Mesendoderm (in vitro differentiated cells): ENCODE data around the gene PER2.

Experiments
- DNase-seq: peaks from one replicate; pipeline ENCODE4 v3.0.0; 2013
- H2AK5ac ChIP-seq: 2 replicates; pipeline ENCODE4 v1.6.1; 2013; ENCODE audit warnings: low read length, inconsistent platforms
- H2BK120ac ChIP-seq: 2 replicates; pipeline ENCODE4 v1.6.1; 2013; ENCODE audit warnings: low read depth, mild to moderate bottlenecking, low read length, moderate library complexity, mixed read lengths
- H2BK15ac ChIP-seq: replicated peaks from 2 replicates; pipeline ENCODE4 v1.6.1; 2013; ENCODE audit warnings: low read depth, mild to moderate bottlenecking, moderate library complexity
- H2BK5ac ChIP-seq: 2 replicates; pipeline ENCODE4 v1.6.1; 2013; ENCODE audit warnings: low read length, inconsistent platforms
- H3K18ac ChIP-seq: 2 replicates; pipeline ENCODE4 v1.6.1; 2013; ENCODE audit warnings: mild to moderate bottlenecking, low read length, mixed read lengths
- H3K23ac ChIP-seq: one replicate; pipeline ENCODE4 v1.6.1; 2013; ENCODE audit warnings: low read length
- H3K27ac ChIP-seq: 2 replicates; pipeline ENCODE4 v1.5.1; 2013; ENCODE audit warnings: low read depth, mild to moderate bottlenecking, inconsistent platforms, low read length, moderate library complexity
- H3K27me3 ChIP-seq: 2 replicates; pipeline ENCODE4 v1.6.1; 2013; ENCODE audit warnings: low read length, control low read depth, mild to moderate bottlenecking, inconsistent platforms; ENCODE audit not compliant: insufficient read depth, poor library complexity
- H3K36me3 ChIP-seq: 2 replicates; pipeline ENCODE4 v1.6.1; 2013; ENCODE audit warnings: low read length, inconsistent platforms; ENCODE audit not compliant: control insufficient read depth, insufficient read depth
- H3K4ac ChIP-seq: one replicate; pipeline ENCODE4 v1.6.1; 2013; ENCODE audit warnings: low read depth, mild to moderate bottlenecking, low read length, moderate library complexity
- H3K4me1 ChIP-seq: 2 replicates; pipeline ENCODE4 v1.6.1; 2013; ENCODE audit warnings: low read depth, low read length, inconsistent platforms; ENCODE audit not compliant: control insufficient read depth
- H3K4me2 ChIP-seq: 2 replicates; pipeline ENCODE4 v1.6.1; 2013; ENCODE audit warnings: low read length
- H3K4me3 ChIP-seq: 2 replicates; pipeline ENCODE4 v1.5.1; 2013; ENCODE audit warnings: mild to moderate bottlenecking, low read length
- H3K56ac ChIP-seq: one replicate; pipeline ENCODE4 v1.6.1; 2013; ENCODE audit warnings: low read length
- H3K79me1 ChIP-seq: 2 replicates; pipeline ENCODE4 v1.6.1; 2013; ENCODE audit warnings: low read length, inconsistent platforms
- H3K79me2 ChIP-seq: 2 replicates; pipeline ENCODE4 v1.6.1; 2013; ENCODE audit warnings: mild to moderate bottlenecking, low read length; ENCODE audit not compliant: control insufficient read depth, insufficient read depth
- H3K9ac ChIP-seq: 2 replicates; pipeline ENCODE4 v1.6.1; 2013; ENCODE audit warnings: low read length, inconsistent platforms
- H4K5ac ChIP-seq: one replicate; pipeline ENCODE4 v1.6.1; 2013; ENCODE audit warnings: low read length
- H4K8ac ChIP-seq: one replicate; pipeline ENCODE4 v1.6.1; 2013; ENCODE audit warnings: low read depth, mild to moderate bottlenecking, control low read depth, low read length, moderate library complexity
- WGBS: extraction: QIAGEN DNeasy Blood & Tissue Kit; methylation state at CpG from one replicate; pipeline ENCODE4 v1.1.7; 2013; ENCODE audit warnings: low lambda C conversion rate, missing lambda C conversion rate; ENCODE audit not compliant: insufficient coverage; ENCODE audit errors: extremely low coverage; 5-methylcytosine and 5-hydroxymethylcytosine counted together

The PER2 gene

DNA sequence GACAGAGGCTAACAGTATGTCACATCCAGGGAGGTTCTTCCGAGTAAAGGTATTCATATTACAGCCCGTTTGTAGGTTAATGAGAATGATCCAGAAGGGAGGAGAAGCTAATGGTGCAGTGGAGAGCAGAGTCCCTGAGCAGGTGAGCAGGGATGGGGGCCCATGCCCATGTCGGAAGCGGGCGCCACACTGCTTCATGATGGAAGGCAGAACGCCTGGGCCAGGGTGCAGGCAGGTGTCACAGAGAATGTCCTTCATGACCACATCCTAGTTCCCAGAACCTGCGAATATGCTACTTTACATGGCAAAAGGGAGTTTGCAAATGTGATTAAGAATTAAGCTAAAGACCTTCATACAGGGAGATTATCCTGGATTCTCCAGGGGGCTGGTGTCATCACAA, 52.6 kb downstream of the PER2 start:
- Histone ChIP-seq H2BK15ac (no peak overlapping the region), H3K4ac (no peak overlapping the region), H3K9ac (no peak overlapping the region), H4K5ac (no peak overlapping the region), H3K79me2 (no peaks in the 10 kb centered on the region), H3K36me3 (no peaks in the 10 kb centered on the region), H2AK5ac (no peak overlapping the region), H4K8ac (no peak overlapping the region), H3K4me2 (no peak overlapping the region), H3K27ac (no peak overlapping the region), H3K27me3 (peaks cover 7% of the 10 kb centered on the region), H3K4me1 (no peaks in the 10 kb centered on the region), H3K56ac (no peak overlapping the region), H2BK120ac (no peak overlapping the region), H3K4me3 (no peak overlapping the region), H3K23ac (no peak overlapping the region), H2BK5ac (no peak overlapping the region), H3K18ac (no peak overlapping the region), H3K79me1 (no peaks in the 10 kb centered on the region)
- WGBS, result no CpG with 5 or more reads among the region's 7 CpGs
- DNase-seq, result no peak

GRCh38 chr2:238235331-238235732, 53.1 kb downstream of the PER2 start:
- Histone ChIP-seq H3K79me1 (no peaks in the 10 kb centered on the region), H3K36me3 (no peaks in the 10 kb centered on the region), H3K4me1 (no peaks in the 10 kb centered on the region), H3K18ac (no peak overlapping the region), H3K4me3 (no peak overlapping the region), H3K79me2 (no peaks in the 10 kb centered on the region), H2BK5ac (no peak overlapping the region), H4K8ac (no peak overlapping the region), H3K56ac (no peak overlapping the region), H3K4me2 (no peak overlapping the region), H3K4ac (no peak overlapping the region), H3K27ac (no peak overlapping the region), H4K5ac (no peak overlapping the region), H3K27me3 (peaks cover 11% of the 10 kb centered on the region), H2BK15ac (no peak overlapping the region), H2AK5ac (no peak overlapping the region), H3K9ac (no peak overlapping the region), H2BK120ac (no peak overlapping the region), H3K23ac (no peak overlapping the region)
- WGBS, result no CpG with 5 or more reads among the region's 11 CpGs
- DNase-seq, result no peak

DNA sequence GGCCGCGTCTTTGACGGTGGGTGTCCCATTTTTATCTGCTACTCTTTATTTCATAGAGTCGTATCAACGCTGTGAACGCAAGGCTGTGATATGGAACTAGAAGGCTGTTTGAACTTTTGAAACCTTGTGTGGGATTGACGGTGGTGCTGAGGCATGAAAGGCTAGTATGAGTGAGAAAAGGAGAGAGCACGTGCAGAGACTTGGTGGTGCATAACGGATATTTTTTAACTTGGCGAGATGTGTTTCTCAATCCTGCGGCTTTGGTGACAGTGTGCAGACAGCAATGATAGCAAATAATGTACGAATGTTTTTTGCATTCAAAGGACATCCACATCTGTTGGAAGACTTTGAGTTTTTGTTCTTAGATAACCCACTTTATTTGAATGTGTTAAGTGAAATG, 54.8 kb downstream of the PER2 start:
- no peak for DNase-seq
- Histone ChIP-seq H4K8ac (no peak overlapping the region), H3K27me3 (peaks cover 7% of the 10 kb centered on the region), H2BK5ac (no peak overlapping the region), H3K79me1 (no peaks in the 10 kb centered on the region), H3K4ac (no peak overlapping the region), H3K9ac (no peak overlapping the region), H3K23ac (no peak overlapping the region), H4K5ac (no peak overlapping the region), H3K18ac (no peak overlapping the region), H3K56ac (no peak overlapping the region), H2BK15ac (no peak overlapping the region), H3K4me3 (no peak overlapping the region), H2BK120ac (no peak overlapping the region), H3K4me2 (no peak overlapping the region), H3K79me2 (no peaks in the 10 kb centered on the region), H3K4me1 (no peaks in the 10 kb centered on the region), H2AK5ac (no peak overlapping the region), H3K36me3 (no peaks in the 10 kb centered on the region), H3K27ac (no peak overlapping the region)
- WGBS, result no CpG with 5 or more reads among the region's 12 CpGs

GRCh38 chr2:238231809-238232208, 56.6 kb downstream of the PER2 start:
- Histone ChIP-seq H4K5ac (no peak overlapping the region), H2AK5ac (no peak overlapping the region), H2BK15ac (no peak overlapping the region), H3K4ac (no peak overlapping the region), H3K36me3 (no peaks in the 10 kb centered on the region), H3K27me3 (peaks cover 5% of the 10 kb centered on the region), H3K9ac (no peak overlapping the region), H2BK5ac (no peak overlapping the region), H2BK120ac (no peak overlapping the region), H3K4me3 (no peak overlapping the region), H3K18ac (no peak overlapping the region), H3K79me2 (no peaks in the 10 kb centered on the region), H3K56ac (no peak overlapping the region), H3K4me2 (no peak overlapping the region), H3K23ac (no peak overlapping the region), H3K79me1 (no peaks in the 10 kb centered on the region), H3K4me1 (no peaks in the 10 kb centered on the region), H4K8ac (no peak overlapping the region), H3K27ac (no peak overlapping the region)
- DNase-seq, result no peak
- no CpG with 5 or more reads among the region's 21 CpGs for WGBS

DNA sequence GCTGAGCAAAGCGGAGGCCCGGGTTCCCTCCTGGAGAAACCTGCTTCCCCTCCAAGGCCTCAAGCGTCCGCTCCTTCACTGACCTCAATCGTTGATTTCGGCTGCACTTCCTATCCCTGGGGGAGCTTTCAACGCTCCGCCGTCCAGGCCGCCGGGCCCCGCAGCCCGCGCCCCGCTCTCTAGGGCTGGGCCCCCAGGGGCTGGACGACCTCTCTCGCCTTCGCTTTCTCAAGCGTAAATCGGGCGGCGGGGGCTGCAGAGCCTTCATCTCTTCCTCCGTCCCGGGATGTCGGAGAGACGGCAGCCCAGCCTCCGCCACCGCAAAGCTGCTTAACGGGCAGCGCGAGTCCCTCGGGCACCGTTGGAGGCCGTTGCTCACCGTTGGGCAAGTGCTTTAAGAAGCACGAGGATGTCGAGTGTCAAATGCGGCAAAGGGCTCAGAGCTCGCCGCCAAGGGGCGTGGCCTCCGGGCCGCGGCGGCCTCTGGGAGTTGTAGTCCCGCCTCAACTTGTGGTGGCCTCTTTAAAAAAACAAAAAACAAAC, 57.1 kb downstream of the PER2 start:
- Histone ChIP-seq H3K56ac (peak overlapping the region; percentile 45), H2BK5ac (no peak overlapping the region), H2AK5ac (no peak overlapping the region), H3K79me1 (no peaks in the 10 kb centered on the region), H3K9ac (peak overlapping the region; percentile 33), H3K23ac (no peak overlapping the region), H3K18ac (no peak overlapping the region), H3K79me2 (no peaks in the 10 kb centered on the region), H3K27me3 (peaks cover 4% of the 10 kb centered on the region), H3K4me3 (peak overlapping the region; percentile 56), H4K8ac (peak overlapping the region; percentile 7), H2BK120ac (no peak overlapping the region), H2BK15ac (no peak overlapping the region), H3K27ac (no peak overlapping the region), H3K4me2 (peak overlapping the region; percentile 85), H4K5ac (no peak overlapping the region), H3K4me1 (no peaks in the 10 kb centered on the region), H3K4ac (no peak overlapping the region), H3K36me3 (no peaks in the 10 kb centered on the region)
- DNase-seq, result peak; percentile 83
- WGBS, result no CpG with 5 or more reads among the region's 46 CpGs

- Histone ChIP-seq H3K4ac (no peak overlapping the region), H2BK5ac (no peak overlapping the region), H2AK5ac (no peak overlapping the region), H3K27ac (no peak overlapping the region), H2BK120ac (no peak overlapping the region), H2BK15ac (no peak overlapping the region), H3K18ac (no peak overlapping the region), H3K27me3 (peaks cover 4% of the 10 kb centered on the region), H3K4me3 (no peak overlapping the region), H3K79me1 (no peaks in the 10 kb centered on the region), H4K8ac (no peak overlapping the region), H3K9ac (no peak overlapping the region), H3K4me1 (no peaks in the 10 kb centered on the region), H3K4me2 (no peak overlapping the region), H3K56ac (no peak overlapping the region), H3K79me2 (no peaks in the 10 kb centered on the region), H4K5ac (no peak overlapping the region), H3K36me3 (no peaks in the 10 kb centered on the region), H3K23ac (no peak overlapping the region)
- DNase-seq, result no peak
- WGBS, result no CpG with 5 or more reads among the region's 5 CpGs
Observed at GRCh38 chr2:238230699-238231098, 57.7 kb downstream of the PER2 start.
